Measurements from ENCODE around the gene ADRA2C.

DNA sequence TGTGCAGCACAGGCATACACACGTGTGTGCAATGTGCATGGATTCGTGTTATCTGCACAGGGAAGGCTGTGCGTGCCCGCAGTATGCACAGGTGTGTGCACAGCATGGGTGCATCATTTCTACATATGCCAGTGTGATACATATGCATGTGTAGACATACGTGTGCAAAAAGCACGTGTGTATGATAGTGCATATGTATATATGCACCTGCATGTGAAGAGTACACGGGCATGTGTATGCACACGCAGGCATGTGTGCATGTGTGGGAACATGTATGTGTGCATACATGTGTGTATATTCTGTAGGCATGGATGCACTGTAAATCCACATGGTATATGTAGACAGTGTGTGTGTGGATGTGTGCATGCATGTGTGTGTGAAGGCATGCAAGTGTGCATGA lies 3.9 kb upstream of the ADRA2C start:
- TF ChIP-seq, protein P1, sequence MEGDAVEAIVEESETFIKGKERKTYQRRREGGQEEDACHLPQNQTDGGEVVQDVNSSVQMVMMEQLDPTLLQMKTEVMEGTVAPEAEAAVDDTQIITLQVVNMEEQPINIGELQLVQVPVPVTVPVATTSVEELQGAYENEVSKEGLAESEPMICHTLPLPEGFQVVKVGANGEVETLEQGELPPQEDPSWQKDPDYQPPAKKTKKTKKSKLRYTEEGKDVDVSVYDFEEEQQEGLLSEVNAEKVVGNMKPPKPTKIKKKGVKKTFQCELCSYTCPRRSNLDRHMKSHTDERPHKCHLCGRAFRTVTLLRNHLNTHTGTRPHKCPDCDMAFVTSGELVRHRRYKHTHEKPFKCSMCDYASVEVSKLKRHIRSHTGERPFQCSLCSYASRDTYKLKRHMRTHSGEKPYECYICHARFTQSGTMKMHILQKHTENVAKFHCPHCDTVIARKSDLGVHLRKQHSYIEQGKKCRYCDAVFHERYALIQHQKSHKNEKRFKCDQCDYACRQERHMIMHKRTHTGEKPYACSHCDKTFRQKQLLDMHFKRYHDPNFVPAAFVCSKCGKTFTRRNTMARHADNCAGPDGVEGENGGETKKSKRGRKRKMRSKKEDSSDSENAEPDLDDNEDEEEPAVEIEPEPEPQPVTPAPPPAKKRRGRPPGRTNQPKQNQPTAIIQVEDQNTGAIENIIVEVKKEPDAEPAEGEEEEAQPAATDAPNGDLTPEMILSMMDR (IDR thresholded peaks at IDR 0.05), result no peak
- no peak for TF ChIP-seq POLR2A (IDR thresholded peaks at IDR 0.05)

Measured in lower leg skin (tissue), 3 donors.